ENCODE results near the gene SLC27A1.
"Not testable (repeated sequence)": the region's sequence is repeated elsewhere in the genome, so short reads cannot be mapped to it uniquely, and the experiment has no call there.

SLC27A1 gene

GRCh38 chr19:17457616-17458015, 12.7 kb upstream of the SLC27A1 start:
- DNase-seq: no peak

DNA sequence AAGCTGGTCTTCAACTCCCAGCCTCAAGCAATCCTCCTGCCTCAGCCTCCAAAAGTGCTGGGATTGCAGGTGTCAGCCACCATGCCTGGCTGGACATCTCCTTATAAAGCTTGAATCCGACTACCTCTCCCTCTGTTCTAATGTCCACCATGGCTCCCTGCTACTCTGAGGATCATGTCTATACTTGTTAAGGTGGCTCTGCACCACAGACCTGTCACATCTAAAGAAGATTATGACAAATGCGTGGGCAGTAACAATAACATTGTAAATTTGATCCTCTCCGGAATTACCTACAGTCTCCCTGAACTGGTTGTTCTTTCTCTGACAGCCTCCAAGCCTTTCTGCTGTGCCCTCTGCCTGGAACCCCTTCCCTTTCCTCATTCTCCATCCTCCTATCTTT, 11.4 kb upstream of the SLC27A1 start:
- DNase-seq: no peak

DNA sequence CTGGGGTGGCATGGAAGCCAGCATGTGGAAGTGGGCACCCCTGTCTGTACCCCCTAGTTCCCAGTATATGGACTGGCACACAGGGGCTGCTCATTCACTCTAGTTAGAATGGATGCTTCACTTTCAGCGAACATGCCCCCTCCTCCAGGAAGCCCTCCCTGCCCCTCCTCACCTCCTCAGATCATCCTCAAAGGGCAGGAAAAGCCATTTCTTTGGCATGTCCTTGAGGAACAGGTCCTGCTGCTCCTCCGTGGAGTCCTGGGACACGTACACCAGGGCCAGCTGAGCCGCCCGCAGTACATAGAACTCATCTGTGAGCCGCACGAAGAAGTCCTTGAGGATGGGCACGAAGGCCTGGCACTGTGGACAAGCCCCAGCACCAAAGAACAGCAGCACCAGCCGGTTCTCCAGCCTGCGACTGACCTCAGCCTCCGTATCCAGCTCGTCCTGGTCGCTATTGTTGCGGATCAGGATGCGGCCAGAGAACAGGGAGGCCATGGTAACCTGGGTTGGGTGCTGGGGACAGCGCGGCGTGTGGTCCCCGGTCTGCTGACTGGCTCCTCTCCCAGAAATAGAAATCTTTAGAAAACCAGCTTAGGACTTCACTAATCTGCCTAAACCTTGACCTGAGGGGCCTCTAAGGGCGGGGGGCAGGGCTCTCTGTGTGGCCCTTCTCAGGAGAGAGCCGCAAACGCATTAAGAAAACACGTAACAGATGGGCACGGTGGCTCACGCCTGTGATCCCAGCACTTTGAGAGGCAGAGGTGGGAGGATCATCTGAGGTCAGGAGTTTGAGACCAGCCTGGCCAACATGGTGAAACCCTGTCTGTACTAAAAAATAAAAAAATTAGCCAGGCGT, 9.7 kb upstream of the SLC27A1 start, which contains the start of gene NXNL1:
TSS of gene NXNL1 (minus strand) at position 555 of the 859 bp plus-strand sequence. CDS start at position 498, 57 bp downstream.
- DNase-seq: no peak

DNA sequence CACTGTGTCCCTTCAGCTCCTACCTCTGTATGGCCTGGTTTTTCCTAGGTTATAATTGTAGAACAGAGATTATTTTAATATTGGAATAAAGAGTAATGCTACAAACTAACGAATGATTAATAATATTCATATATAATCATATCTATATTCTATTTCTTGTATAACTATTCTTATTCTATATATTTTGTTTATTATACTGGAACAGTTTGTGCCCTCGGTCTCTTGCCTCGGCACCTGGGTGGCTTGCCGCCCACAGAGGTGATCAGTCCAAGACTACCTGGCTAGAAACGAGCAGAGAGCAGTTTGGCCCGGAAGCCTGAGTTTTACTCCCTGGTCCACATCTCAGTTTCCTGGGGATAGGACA, 3.9 kb upstream of the SLC27A1 start:
- no peak for DNase-seq

- no peak for DNase-seq
Measured at GRCh38 chr19:17467471-17468301, 2.6 kb upstream of the SLC27A1 start.

DNA sequence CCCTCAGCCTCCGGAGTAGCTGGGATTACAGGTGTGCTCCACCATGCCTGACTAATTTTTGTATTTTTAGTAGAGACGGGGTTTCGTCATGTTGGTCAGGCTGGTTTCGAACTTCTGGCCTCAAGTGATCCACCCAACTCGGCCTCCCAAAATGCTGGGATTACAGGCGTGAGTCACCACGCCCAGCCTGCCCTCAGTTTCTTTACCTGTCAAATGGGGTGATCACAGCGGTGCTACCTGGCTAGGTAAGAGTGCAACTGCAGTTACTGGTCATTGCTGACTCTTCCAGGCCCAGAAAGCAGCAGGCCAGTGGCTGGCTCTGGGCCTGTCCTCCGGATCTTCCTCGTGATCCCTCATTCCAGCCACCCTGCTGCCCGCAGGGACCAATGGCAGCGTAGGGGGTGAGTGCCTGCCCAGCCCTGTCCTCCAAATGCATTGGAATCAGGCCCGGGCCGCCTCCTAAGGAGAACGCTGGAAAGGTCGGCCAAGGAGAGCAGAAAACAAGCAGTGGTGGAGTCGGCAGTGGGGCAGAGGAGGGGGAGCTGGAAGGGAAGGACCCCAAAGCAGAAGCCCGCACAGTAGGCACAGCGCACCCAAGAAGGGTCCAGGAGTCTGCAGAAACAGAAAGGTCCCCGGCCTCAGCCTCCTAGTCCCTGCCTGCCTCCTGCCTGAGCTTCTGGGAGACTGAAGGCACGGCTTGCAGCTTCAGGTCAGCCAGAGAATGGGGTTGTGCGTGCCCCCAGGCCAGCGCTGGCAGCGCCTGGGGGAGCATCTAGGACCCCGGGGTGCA, 1.8 kb upstream of the SLC27A1 start:
- peak; percentile 62 for DNase-seq

DNA sequence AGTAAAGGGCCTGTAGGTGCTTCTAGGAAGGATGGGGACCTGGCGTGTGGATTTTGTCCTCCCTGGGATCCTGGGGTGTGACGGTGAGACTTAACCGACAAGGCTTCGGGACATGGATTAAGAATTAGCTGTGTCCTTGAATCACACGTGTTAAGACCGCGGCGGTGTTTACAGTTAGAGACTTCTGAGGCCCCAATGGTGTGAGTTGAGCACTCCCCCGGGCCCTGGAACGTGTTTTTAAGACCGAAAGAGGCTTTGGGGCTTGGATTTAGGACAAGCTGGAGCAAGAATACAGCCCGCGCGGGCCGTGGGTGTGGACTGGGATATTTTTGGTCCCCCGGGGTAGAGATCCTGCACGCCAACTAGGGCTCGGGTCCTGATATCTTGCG, 1.2 kb upstream of the SLC27A1 start:
- peak; percentile 64 for DNase-seq

DNA sequence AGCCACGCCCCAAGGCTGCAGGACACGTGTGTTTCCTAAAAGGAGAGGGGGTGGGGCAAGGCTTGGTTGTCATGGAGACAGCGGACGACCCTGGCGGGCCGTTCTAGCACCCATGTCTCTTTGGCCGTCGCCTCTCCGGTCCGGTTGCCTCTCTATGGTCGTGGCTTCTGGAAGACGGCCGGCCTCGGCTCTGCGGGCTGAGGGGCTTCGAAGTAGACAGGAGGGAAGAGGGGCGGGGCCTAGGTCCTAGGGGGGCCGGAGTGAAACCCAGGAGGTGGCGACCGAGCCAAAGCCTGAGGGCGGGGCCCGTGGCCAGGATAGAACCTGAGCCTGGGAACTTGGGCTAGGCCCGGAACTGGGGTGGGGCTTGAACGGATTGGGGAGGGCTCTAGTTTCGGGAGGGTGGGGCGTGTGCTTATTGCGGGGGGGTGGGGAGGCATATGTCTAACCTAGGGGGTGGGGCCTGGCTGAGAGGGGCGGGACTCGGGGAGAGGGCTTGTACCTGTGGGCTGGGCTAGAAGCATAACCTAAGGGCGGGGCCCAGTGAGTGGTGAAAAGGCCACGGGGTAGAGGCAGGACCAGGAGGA, 750 bp upstream of the SLC27A1 start:
- DNase-seq: peak; percentile 89

- no peak for DNase-seq
Measured at GRCh38 chr19:17471410-17472125, 1.2 kb downstream of the SLC27A1 start.

GRCh38 chr19:17473041-17473440, 2.7 kb downstream of the SLC27A1 start:
- no peak for DNase-seq

DNA sequence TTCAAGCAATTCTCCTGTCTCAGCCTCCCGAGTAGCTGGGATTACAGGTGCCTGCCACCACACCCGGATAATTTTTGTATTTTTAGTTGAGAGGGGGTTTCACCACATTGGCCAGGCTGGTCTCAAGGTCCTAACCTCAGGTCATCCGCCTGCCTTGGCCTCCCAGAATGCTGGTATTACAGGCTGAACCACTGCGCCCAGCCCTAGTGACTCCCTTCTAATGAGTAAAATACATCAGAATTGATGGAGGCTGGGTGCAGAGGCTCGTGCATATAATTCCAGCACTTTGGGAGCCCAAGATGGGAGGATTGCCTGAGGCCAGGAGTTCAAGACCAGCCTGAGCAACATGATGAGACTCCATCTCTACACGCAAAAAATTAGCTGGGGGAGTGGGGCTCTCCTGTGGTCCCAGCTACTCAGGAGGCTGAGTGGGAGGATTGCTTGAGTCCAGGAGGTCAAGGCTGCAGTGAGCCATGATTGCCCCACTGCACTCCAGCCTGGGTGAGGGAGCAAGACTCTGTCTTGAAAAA, 4.8 kb downstream of the SLC27A1 start:
- DNase-seq: not testable (repeated sequence)

- DNase-seq: peak; percentile 94
Measured at GRCh38 chr19:17475541-17476115, 5.3 kb downstream of the SLC27A1 start.

DNA sequence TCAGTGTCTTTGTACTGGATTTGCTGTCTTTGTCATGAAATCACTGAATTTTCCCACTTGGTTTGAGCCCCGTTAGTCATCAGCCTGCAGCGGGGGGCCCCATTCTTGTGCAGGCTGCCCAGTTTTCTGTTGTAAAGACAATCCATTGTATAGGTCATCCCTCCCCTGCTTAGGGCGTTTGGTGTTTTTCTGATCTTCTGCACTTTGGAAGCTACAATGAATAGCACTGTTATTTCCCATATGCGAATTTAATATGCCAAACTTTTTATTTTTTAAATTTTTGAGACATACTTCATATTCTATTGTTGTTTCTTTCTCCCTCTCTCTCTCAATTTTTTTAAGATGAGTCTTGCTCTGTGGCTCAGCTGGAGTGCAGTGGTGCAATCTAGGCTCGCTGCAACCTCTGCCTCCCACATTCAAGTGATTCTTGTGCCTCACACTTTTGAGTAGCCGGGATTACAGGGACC, 9.0 kb downstream of the SLC27A1 start:
- DNase-seq: peak; percentile 49

DNA sequence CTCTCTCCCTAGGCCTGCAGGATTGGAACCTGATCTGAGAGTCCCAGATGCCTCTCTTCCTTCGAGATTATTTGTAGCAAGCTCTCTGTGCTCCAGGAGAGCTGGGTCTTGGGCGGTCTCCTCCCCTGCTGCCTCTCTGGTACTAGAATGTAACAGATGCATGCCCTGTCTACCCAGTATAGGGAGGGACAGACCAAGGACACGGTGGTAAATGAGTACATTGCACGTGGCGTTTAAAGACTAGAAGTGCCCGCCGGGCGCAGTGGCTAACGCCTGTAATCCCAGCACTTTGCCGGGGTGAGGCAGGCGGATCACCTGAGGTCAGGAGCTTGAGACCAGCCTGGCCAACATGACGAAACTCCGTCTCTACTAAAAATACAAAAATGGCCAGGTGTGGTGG, 11.7 kb downstream of the SLC27A1 start:
- DNase-seq: no peak

GRCh38 chr19:17482877-17483604, 12.7 kb downstream of the SLC27A1 start:
- DNase-seq: no peak

GRCh38 chr19:17483605-17484002, 13.3 kb downstream of the SLC27A1 start:
- no peak for DNase-seq

DNA sequence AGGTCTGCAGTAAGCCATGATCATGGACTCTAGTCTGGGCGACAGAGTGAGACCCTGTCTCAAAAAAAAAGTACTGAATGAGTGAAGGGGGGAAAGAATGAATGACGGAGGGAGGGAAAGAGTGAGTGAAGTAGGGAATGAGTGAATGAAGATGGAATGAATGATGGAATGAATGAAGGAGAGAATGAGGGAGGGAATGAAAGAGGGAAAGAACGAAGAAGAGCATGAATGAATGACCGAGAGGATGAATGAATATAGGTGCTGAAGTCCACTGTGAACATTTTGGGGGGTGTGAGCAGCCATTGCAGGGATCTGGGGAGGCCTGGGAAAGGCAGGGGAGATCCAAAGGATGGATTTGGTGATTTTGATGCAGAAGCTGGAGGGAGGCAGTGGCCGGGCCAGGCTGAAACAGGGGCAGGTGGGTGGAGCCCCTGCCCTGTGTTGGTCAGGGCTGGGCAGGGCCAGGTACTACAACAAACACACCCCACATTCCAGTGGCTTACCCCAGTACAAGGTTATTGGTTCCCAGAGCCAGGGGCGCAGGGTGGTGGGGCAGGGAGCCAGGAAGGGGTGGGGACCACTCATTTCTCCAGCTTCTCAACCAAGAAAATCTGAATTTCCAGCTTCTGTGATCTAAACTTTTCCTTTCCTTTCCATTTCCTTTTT, 14.3 kb downstream of the SLC27A1 start:
- DNase-seq: no peak

GRCh38 chr19:17486545-17487240, 16.4 kb downstream of the SLC27A1 start:
- no peak for DNase-seq
